Nucleus accumbens (tissue), 56 donors: ENCODE measurements around the gene FILIP1L.

ENCODE experiments used
- DNase-seq, 56 donors: peaks; one replicate each; lab custom pipeline; 2025; lab: John Stamatoyannopoulos, UW

The FILIP1L gene

GRCh38 chr3:99833617-99834205 is 280.6 kb downstream of the FILIP1L start:
- DNase-seq = no peak

GRCh38 chr3:99829844-99830243 is 284.5 kb downstream of the FILIP1L start:
- no peak for DNase-seq

GRCh38 chr3:99825004-99825640 is 289.2 kb downstream of the FILIP1L start:
- DNase-seq = no peak

GRCh38 chr3:99823723-99824711 is 290.3 kb downstream of the FILIP1L start:
- DNase-seq = no peak

- no peak for DNase-seq
These were observed 295.5 kb downstream of the FILIP1L start for GRCh38 chr3:99818818-99819217.

GRCh38 chr3:99817437-99818240 is 296.7 kb downstream of the FILIP1L start, which contains the start of gene CMSS1:
CMSS1 (plus strand) TSS chr3:99817862.
- peak in 55 of 56 donors; percentile 56 to 95 (median 85) for DNase-seq

GRCh38 chr3:99817047-99817436 is 297.3 kb downstream of the FILIP1L start:
- DNase-seq = peak in 7 of 56 donors; percentile 4 to 51 (median 32)

- DNase-seq = no peak
These were observed 303.9 kb downstream of the FILIP1L start for GRCh38 chr3:99810403-99810802.

GRCh38 chr3:99809565-99809964 is 304.7 kb downstream of the FILIP1L start:
- no peak for DNase-seq

- DNase-seq = peak in 4 of 56 donors; percentile 4 to 25 (median 6)
These were observed 306.0 kb downstream of the FILIP1L start for GRCh38 chr3:99808163-99808794.

GRCh38 chr3:99805160-99805559 is 309.1 kb downstream of the FILIP1L start:
- DNase-seq = no peak

GRCh38 chr3:99803297-99803696 is 311.0 kb downstream of the FILIP1L start:
- DNase-seq = no peak

- DNase-seq = no peak
These were observed 314.9 kb downstream of the FILIP1L start for GRCh38 chr3:99799422-99799821.

- DNase-seq = no peak
These were observed 318.7 kb downstream of the FILIP1L start for GRCh38 chr3:99795573-99795972.

GRCh38 chr3:99794485-99794884 is 319.8 kb downstream of the FILIP1L start:
- no peak for DNase-seq

GRCh38 chr3:99789011-99789721 is 325.1 kb downstream of the FILIP1L start:
- peak in 11 of 56 donors; percentile 1 to 36 (median 9) for DNase-seq
